Lung (tissue), 16 donors: ENCODE measurements around the gene POU4F1. TPM values are rescaled to one million over a fixed set of nuclear protein-coding genes. Genes with fewer than 3 reads are reported as not detected.

Source experiments
- ATAC-seq: fragments of 200-7000 bp; cut with Tn5 transposase; one replicate; pipeline ENCODE4 v1.9.1; 2020; ENCODE audit warnings: moderate number of reproducible peaks; ENCODE audit not compliant: insufficient read depth, low FRiP score
- DNase-seq, 3 donors: peaks; one replicate each; pipeline ENCODE4 v3.0.0-alpha.2; 2013 to 2017
- H3K27ac ChIP-seq, 2 donors: one replicate each; pipeline ENCODE4 v1.5.1; 2013; ENCODE audit warnings: mild to moderate bottlenecking in 2 of 2, moderate library complexity in 2 of 2, control low read depth in 1 of 2, inconsistent platforms in 1 of 2, low read depth in 1 of 2, low read length in 1 of 2
- H3K27me3 ChIP-seq, 3 donors: one replicate each; pipeline ENCODE4 v1.5.1; 2013; ENCODE audit warnings: low read length in 2 of 3; ENCODE audit not compliant: control insufficient read depth in 3 of 3, insufficient read depth in 3 of 3
- H3K36me3 ChIP-seq, 4 donors: one replicate each; pipeline ENCODE4 v1.5.1; 2013; ENCODE audit warnings: low read length in 4 of 4, mild to moderate bottlenecking in 1 of 4, moderate library complexity in 1 of 4; ENCODE audit not compliant: control insufficient read depth in 4 of 4, insufficient read depth in 4 of 4
- H3K4me1 ChIP-seq, 5 donors: one replicate each; pipeline ENCODE4 v1.5.1; 2013; ENCODE audit warnings: low read length in 5 of 5, mild to moderate bottlenecking in 2 of 5, moderate library complexity in 1 of 5; ENCODE audit not compliant: control insufficient read depth in 5 of 5, insufficient read depth in 5 of 5
- H3K4me3 ChIP-seq: one replicate; pipeline ENCODE4 v1.5.1; 2013; ENCODE audit warnings: mild to moderate bottlenecking, control low read depth, moderate library complexity
- H3K9ac ChIP-seq, 2 donors: one replicate each; pipeline ENCODE4 v1.5.1; 2013; ENCODE audit warnings: low read length in 2 of 2, control low read depth in 1 of 2; ENCODE audit not compliant: insufficient read depth in 1 of 2
- H3K9me3 ChIP-seq, 4 donors: one replicate each; pipeline ENCODE4 v1.5.1; 2013; ENCODE audit warnings: low read length in 3 of 4, mild to moderate bottlenecking in 1 of 4, moderate library complexity in 1 of 4; ENCODE audit not compliant: control insufficient read depth in 4 of 4, insufficient read depth in 3 of 4
- WGBS, 2 donors: extraction: QIAGEN DNeasy Blood & Tissue Kit; methylation state at CpG; one replicate each; pipeline ENCODE4 v1.1.7; 2013; 5-methylcytosine and 5-hydroxymethylcytosine counted together
- long read RNA-seq, 5 donors: transcript quantifications; one replicate each; lab custom pipeline, GENCODE V29; 2026
- polyA plus RNA-seq, 2 donors: library from polyadenylated mRNA; stranded (reverse); fragments of 200-250 nt; gene quantifications; one replicate each; pipeline ENCODE4 v1.2.1, GENCODE V29; 2013
- total RNA-seq, 2 donors: library from RNA; depleted of rRNA in 1 of 2; stranded (reverse); fragments of >200 nt in 1 of 2; gene quantifications; one replicate each; pipeline ENCODE4 v1.2.1, GENCODE V29; 2014 to 2021
- TF ChIP-seq, protein P1 (sequence below): IDR thresholded peaks from 2 replicates; pipeline ENCODE4 v1.5.1; 2012; ENCODE audit warnings: mild to moderate bottlenecking; ENCODE audit errors: control extremely low read depth, extremely low read depth
- donor health status: control.
- donor health status: control.
- donor health status: Bipolar disorder and iron deficiency.
- donor health status: healthy.
- donor health status: DM: yes; HTN: yes; CAD: no.

The POU4F1 gene, protein sequence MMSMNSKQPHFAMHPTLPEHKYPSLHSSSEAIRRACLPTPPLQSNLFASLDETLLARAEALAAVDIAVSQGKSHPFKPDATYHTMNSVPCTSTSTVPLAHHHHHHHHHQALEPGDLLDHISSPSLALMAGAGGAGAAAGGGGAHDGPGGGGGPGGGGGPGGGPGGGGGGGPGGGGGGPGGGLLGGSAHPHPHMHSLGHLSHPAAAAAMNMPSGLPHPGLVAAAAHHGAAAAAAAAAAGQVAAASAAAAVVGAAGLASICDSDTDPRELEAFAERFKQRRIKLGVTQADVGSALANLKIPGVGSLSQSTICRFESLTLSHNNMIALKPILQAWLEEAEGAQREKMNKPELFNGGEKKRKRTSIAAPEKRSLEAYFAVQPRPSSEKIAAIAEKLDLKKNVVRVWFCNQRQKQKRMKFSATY
- not detected for total RNA-seq
- polyA plus RNA-seq, result not detected
- long read RNA-seq, donor 1, result 0 reads
- long read RNA-seq, donor 2, result 0 reads
- long read RNA-seq, donor 3, result 0 reads
- long read RNA-seq, donor 4, result 0 reads
- long read RNA-seq, donor 5, result 0 reads

DNA sequence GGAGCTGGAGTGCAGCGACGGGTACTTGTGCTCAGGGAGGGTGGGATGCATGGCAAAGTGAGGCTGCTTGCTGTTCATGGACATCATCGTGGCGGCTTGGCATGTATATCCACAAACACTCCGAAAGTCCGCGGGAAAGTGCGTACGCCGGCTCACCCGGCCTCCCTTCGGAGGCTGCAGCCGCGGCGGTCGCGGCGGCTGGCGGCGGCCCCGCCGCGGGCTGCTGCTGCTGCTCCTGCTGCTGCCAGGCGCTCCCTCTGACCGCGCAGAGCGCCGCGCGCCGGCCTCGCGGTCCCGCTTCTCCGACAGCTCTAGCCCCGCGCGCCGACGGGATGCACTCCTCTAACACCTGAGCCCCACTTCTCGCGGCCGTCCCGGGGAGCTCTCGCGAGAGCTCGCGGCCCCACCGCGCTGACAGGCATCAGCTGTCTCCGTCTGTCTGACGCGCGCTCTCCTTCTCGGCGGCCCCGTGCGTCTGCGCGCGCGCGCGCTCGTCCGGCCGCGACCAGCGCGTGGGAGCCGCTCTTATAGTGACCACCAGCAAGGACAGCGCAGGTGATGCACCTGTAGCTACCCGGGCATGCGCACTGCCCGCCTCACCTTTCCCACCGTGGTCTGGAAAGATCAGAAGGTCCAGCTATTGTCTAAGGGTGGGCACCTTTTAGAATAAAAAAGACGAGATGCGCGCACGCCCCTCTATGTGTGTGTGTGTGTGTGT, at the start of gene POU4F1:
POU4F1 (minus strand) TSS at position 313 of the 718 bp plus-strand sequence; CDS start at position 87, 226 bp downstream.
- WGBS, 2 donors, result 0 to 2% methylated on average over 53 to 80 of the region's 80 CpGs
- peak; percentile 25 for ATAC-seq
- DNase-seq, result peak; percentile 57 to 68 (median 64)

DNA sequence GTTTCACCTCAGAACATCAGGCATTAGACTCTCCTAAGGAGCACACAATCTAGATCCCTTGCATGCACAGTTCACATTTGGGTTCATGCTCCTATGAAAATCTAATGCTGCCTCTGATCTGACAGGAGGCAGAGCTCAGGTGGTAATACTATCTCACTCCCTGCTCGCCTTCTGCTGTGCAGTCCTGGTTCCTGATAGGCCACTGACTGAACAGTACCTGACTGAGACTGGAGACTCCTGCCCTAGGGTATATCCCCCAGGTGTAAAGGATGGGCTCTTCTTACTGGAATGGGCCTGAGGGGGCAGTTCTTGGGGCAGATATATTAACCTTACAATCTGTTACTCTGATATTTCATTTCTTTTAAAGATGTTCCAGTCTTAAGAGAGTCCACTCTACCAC, 49.3 kb upstream of the POU4F1 start:
- Histone ChIP-seq H3K36me3 (no peaks in the 10 kb centered on the region), H3K9ac (no peak overlapping the region), H3K27ac (no peak overlapping the region), H3K27me3 (no peaks in the 10 kb centered on the region), H3K4me1 (peaks cover 2 to 20% (median 2%) of the 10 kb centered on the region in 5 donors), H3K4me3 (no peak overlapping the region), H3K9me3 (no peaks in the 10 kb centered on the region)
- TF ChIP-seq, protein P1, sequence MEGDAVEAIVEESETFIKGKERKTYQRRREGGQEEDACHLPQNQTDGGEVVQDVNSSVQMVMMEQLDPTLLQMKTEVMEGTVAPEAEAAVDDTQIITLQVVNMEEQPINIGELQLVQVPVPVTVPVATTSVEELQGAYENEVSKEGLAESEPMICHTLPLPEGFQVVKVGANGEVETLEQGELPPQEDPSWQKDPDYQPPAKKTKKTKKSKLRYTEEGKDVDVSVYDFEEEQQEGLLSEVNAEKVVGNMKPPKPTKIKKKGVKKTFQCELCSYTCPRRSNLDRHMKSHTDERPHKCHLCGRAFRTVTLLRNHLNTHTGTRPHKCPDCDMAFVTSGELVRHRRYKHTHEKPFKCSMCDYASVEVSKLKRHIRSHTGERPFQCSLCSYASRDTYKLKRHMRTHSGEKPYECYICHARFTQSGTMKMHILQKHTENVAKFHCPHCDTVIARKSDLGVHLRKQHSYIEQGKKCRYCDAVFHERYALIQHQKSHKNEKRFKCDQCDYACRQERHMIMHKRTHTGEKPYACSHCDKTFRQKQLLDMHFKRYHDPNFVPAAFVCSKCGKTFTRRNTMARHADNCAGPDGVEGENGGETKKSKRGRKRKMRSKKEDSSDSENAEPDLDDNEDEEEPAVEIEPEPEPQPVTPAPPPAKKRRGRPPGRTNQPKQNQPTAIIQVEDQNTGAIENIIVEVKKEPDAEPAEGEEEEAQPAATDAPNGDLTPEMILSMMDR, result no peak
- ATAC-seq (no peak), DNase-seq (no peak)
- 93 to 100% methylated on average over 1 of the region's 1 CpG for WGBS, 2 donors

More for the DNA sequence above, at the start of gene POU4F1:
- H3K27me3 ChIP-seq, result peaks cover 12 to 93% (median 91%) of the 10 kb centered on the region in 3 donors
- TF ChIP-seq, protein P1, result no peak
- no peaks in the 10 kb centered on the region for H3K36me3 ChIP-seq
- no peak within 1 kb of the TSS for H3K9ac ChIP-seq
- no peak within 1 kb of the TSS for H3K4me3 ChIP-seq
- H3K27ac ChIP-seq, result no peak within 1 kb of the TSS
- H3K9me3 ChIP-seq, result peaks cover 0 to 3% (median 0%) of the 10 kb centered on the region in 4 donors
- peaks cover 0 to 38% (median 7%) of the 10 kb centered on the region in 5 donors for H3K4me1 ChIP-seq

DNA sequence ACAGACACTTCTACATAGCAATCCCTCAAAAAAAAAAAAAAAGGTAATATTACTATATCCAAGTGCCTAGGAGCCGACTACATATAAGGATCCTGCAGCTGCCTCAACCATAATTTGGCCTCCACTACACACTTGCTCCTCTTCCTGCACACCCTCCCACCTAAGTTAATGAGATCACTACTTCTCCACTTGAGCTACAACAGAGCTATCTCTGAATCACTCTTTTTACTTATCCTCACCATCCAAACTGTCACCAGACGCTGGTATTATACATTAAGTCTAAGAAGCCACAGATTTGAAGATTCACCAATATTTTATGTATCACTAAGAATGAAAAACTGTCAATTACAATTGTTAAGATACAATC, 47.3 kb upstream of the POU4F1 start:
- 89 to 90% methylated on average over 2 of the region's 2 CpGs for WGBS, 2 donors
- H3K27ac ChIP-seq, result no peak overlapping the region
- H3K27me3 ChIP-seq, result no peaks in the 10 kb centered on the region
- H3K9ac ChIP-seq, result no peak overlapping the region
- no peaks in the 10 kb centered on the region for H3K9me3 ChIP-seq
- H3K4me1 ChIP-seq, result peaks cover 0 to 23% (median 4%) of the 10 kb centered on the region in 5 donors
- no peak overlapping the region for H3K4me3 ChIP-seq
- no peaks in the 10 kb centered on the region for H3K36me3 ChIP-seq
- no peak for DNase-seq
- ATAC-seq, result no peak
- TF ChIP-seq, protein P1, result no peak
